DOHH2 (cell line): ENCODE measurements around the gene CSAD.

ENCODE experiments used
- CTCF ChIP-seq: fragments of 200-600 bp; sonication (generic); IDR thresholded peaks from one replicate; pipeline ENCODE4 v1.5.1; 2014; ENCODE audit warnings: antibody characterized with exemption, mild to moderate bottlenecking, low read depth, low read length; ENCODE audit not compliant: poor library complexity, severe bottlenecking
- EZH2phosphoT487 ChIP-seq: fragments of 200-600 bp; sonication (generic); IDR thresholded peaks from 2 replicates; pipeline ENCODE4 v1.6.1; 2017; ENCODE audit warnings: borderline replicate concordance, mild to moderate bottlenecking, antibody characterized with exemption, low read length, moderate library complexity, mixed read lengths

- TF ChIP-seq CTCF (no peak), EZH2phosphoT487 (no peak)
These were observed 67.5 kb downstream of the CSAD start for GRCh38 chr12:53113136-53113705.
